ENCODE measurements around the gene OR2D2.

OR2D2 gene, protein sequence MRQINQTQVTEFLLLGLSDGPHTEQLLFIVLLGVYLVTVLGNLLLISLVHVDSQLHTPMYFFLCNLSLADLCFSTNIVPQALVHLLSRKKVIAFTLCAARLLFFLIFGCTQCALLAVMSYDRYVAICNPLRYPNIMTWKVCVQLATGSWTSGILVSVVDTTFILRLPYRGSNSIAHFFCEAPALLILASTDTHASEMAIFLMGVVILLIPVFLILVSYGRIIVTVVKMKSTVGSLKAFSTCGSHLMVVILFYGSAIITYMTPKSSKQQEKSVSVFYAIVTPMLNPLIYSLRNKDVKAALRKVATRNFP

DNA sequence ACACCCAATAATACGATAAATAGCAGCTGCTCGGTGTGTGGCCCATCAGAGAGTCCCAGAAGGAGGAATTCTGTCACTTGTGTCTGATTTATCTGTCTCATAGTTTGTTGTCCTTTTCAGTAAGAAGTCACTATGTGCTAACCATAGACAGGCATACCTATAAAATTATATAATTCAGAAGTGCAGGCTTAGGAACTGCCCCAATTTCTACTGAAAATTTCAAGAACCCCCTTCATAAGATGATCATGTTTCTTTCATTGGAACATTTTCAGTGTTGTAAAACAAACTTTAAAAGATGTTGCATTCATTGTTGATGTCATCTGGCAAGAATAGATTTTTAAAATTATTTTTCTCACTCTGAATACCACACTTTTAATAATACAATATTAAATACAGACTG lies at the start of gene OR2D2:
Gene OR2D2, minus strand, starts transcription at position 101 of the 400 bp plus-strand sequence. Its CDS starts 0 bp downstream, at position 101.
- Histone ChIP-seq H3K36me3 (ENCODE audit: control insufficient read depth, insufficient read depth, low read length) (no peaks in the 10 kb centered on the region), H3K9ac (ENCODE audit: low read length) (no peak within 1 kb of the TSS), H3K4me3 (ENCODE audit: low read depth, low read length) (no peak within 1 kb of the TSS), H3K4me1 (ENCODE audit: control insufficient read depth, insufficient read depth, low read length) (no peaks in the 10 kb centered on the region), H3K27ac (ENCODE audit: low read depth, low read length) (no peak within 1 kb of the TSS), H3K9me3 (ENCODE audit: control insufficient read depth, insufficient read depth, low read depth, low read length) (no peaks in the 10 kb centered on the region), H3K27me3 (ENCODE audit: control insufficient read depth, insufficient read depth, low read length) (no peaks in the 10 kb centered on the region)

DNA sequence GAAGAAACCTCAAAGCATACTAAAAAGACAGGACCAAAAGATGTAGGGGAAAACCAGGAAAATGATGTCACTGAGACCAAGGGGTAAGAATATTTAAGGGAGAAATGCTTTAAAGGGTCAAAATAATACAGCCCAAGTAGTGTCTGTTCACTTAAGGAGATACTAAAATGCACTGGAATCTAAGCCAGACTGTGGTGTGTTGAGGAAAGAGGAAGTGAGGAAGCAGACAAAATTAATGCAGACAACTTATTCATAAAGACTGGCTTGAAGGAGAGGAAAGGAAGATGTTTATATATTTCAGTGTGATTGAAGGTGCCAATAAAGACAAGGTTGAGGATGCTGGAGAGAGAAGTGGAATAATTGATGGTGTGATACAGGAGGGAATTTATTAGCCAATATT lies 49.7 kb upstream of the OR2D2 start:
- Histone ChIP-seq H3K4me1 (ENCODE audit: control insufficient read depth, insufficient read depth, low read length) (no peaks in the 10 kb centered on the region), H3K9me3 (ENCODE audit: control insufficient read depth, insufficient read depth, low read depth, low read length) (no peaks in the 10 kb centered on the region), H3K27me3 (ENCODE audit: control insufficient read depth, insufficient read depth, low read length) (no peaks in the 10 kb centered on the region), H3K4me3 (ENCODE audit: low read depth, low read length) (no peak overlapping the region), H3K36me3 (ENCODE audit: control insufficient read depth, insufficient read depth, low read length) (peaks cover 35% of the 10 kb centered on the region), H3K9ac (ENCODE audit: low read length) (no peak overlapping the region), H3K27ac (ENCODE audit: low read depth, low read length) (no peak overlapping the region)

DNA sequence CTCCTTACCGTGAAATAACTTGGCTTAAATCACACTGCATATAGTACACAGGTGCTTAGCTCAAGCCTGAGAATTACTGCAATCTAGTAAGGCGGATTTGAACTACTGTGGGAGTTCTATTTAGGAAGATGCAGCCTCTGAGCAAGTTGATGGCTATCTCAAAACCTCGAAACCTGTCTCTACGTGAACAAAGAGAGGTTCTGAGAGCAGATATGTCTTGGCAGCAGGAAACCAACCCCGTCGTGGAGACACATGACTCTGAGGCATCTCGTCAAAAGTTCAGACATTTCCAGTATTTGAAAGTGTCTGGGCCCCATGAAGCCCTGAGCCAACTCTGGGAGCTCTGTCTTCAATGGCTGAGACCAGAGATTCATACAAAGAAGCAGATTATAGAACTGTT lies 39.8 kb upstream of the OR2D2 start:
- peaks cover 23% of the 10 kb centered on the region for H3K36me3 ChIP-seq (ENCODE audit: control insufficient read depth, insufficient read depth, low read length)
- H3K9ac ChIP-seq (ENCODE audit: low read length): no peak overlapping the region
- H3K9me3 ChIP-seq (ENCODE audit: control insufficient read depth, insufficient read depth, low read depth, low read length): no peaks in the 10 kb centered on the region
- H3K27ac ChIP-seq (ENCODE audit: low read depth, low read length): no peak overlapping the region
- no peak overlapping the region for H3K4me3 ChIP-seq (ENCODE audit: low read depth, low read length)
- no peaks in the 10 kb centered on the region for H3K27me3 ChIP-seq (ENCODE audit: control insufficient read depth, insufficient read depth, low read length)
- peaks cover 5% of the 10 kb centered on the region for H3K4me1 ChIP-seq (ENCODE audit: control insufficient read depth, insufficient read depth, low read length)

DNA sequence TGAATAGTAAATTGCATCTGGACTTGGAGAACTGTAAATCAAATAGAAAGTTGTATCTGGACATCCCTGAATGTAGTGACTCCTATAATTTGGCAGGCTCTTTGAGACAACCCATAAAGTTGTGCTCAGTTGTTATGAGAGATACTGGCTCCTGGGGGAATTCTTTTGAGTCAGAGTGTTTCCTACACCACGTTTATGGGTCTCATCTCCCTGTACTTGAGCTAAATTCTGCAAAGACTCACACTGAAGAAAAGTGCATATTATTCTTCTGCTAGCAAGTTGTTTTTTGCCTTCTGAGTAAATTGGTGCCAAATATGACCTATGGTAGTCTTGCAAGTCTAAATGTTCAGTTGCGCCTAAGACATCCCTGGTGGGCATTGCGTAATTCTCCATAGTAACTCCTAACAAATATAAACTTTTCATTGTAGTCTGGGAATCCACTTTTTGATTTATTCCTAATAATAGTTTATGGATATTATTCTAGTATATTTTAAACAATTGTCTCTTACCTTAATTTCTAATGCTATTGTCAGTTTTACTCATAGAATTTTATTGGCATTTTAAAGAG lies 38.9 kb upstream of the OR2D2 start:
- H3K9me3 ChIP-seq (ENCODE audit: control insufficient read depth, insufficient read depth, low read depth, low read length): no peaks in the 10 kb centered on the region
- peaks cover 5% of the 10 kb centered on the region for H3K4me1 ChIP-seq (ENCODE audit: control insufficient read depth, insufficient read depth, low read length)
- H3K27me3 ChIP-seq (ENCODE audit: control insufficient read depth, insufficient read depth, low read length): no peaks in the 10 kb centered on the region
- H3K27ac ChIP-seq (ENCODE audit: low read depth, low read length): no peak overlapping the region
- H3K36me3 ChIP-seq (ENCODE audit: control insufficient read depth, insufficient read depth, low read length): peaks cover 23% of the 10 kb centered on the region
- no peak overlapping the region for H3K9ac ChIP-seq (ENCODE audit: low read length)
- no peak overlapping the region for H3K4me3 ChIP-seq (ENCODE audit: low read depth, low read length)

DNA sequence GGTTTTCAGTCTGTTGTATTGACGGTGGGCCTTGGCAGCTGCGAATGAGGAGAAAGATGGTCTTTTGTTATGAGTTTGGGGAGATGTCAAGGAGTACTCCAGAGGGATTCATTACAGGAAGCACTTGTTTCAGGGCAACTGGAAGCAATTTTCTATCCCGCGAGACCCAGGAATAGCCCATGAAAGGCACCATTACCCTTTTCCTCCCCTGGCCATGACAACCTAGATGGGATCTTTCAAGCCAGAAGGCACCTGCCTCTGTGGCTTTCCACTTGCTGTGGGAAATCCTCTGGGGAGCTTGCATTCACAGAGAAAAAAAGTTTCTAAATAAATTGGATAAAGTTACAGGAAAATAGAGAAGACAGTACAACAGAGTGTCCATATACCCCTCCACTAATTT lies 36.6 kb upstream of the OR2D2 start:
- H3K27ac ChIP-seq (ENCODE audit: low read depth, low read length): no peak overlapping the region
- H3K9ac ChIP-seq (ENCODE audit: low read length): no peak overlapping the region
- H3K9me3 ChIP-seq (ENCODE audit: control insufficient read depth, insufficient read depth, low read depth, low read length): no peaks in the 10 kb centered on the region
- H3K4me1 ChIP-seq (ENCODE audit: control insufficient read depth, insufficient read depth, low read length): peaks cover 5% of the 10 kb centered on the region
- H3K27me3 ChIP-seq (ENCODE audit: control insufficient read depth, insufficient read depth, low read length): no peaks in the 10 kb centered on the region
- H3K36me3 ChIP-seq (ENCODE audit: control insufficient read depth, insufficient read depth, low read length): peaks cover 11% of the 10 kb centered on the region
- no peak overlapping the region for H3K4me3 ChIP-seq (ENCODE audit: low read depth, low read length)

DNA sequence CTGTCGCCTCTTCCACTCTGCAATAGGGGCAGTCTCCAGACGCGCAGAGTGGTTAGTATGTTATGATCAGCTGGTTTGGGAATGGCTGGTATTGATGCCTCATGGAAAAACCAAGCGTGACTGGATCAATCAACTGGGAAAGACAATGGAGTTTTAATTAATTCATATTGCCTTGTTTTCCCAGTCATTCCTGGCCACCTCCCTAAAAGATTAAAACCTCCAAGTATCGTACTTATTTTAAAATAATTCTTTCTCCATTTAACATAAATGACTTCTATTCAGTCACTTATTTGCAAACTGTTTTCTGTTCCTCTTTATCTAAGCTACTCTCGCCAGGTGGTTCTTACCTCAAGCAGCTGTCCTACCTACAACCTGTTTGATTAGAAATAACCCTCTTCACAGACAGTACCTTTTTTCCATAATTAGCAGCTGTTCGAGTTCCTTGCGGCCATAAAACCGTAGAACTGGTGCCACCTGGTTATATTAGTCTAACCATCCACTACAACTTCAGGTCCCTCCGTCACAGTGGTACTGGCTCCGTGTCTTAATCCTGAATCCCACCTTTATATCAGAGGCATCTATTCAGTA lies 34.8 kb upstream of the OR2D2 start:
- Histone ChIP-seq H3K36me3 (ENCODE audit: control insufficient read depth, insufficient read depth, low read length) (peaks cover 2% of the 10 kb centered on the region), H3K9ac (ENCODE audit: low read length) (peak overlapping the region; percentile 80), H3K4me1 (ENCODE audit: control insufficient read depth, insufficient read depth, low read length) (peaks cover 5% of the 10 kb centered on the region), H3K27me3 (ENCODE audit: control insufficient read depth, insufficient read depth, low read length) (no peaks in the 10 kb centered on the region), H3K4me3 (ENCODE audit: low read depth, low read length) (peak overlapping the region; percentile 95), H3K9me3 (ENCODE audit: control insufficient read depth, insufficient read depth, low read depth, low read length) (no peaks in the 10 kb centered on the region), H3K27ac (ENCODE audit: low read depth, low read length) (no peak overlapping the region)

DNA sequence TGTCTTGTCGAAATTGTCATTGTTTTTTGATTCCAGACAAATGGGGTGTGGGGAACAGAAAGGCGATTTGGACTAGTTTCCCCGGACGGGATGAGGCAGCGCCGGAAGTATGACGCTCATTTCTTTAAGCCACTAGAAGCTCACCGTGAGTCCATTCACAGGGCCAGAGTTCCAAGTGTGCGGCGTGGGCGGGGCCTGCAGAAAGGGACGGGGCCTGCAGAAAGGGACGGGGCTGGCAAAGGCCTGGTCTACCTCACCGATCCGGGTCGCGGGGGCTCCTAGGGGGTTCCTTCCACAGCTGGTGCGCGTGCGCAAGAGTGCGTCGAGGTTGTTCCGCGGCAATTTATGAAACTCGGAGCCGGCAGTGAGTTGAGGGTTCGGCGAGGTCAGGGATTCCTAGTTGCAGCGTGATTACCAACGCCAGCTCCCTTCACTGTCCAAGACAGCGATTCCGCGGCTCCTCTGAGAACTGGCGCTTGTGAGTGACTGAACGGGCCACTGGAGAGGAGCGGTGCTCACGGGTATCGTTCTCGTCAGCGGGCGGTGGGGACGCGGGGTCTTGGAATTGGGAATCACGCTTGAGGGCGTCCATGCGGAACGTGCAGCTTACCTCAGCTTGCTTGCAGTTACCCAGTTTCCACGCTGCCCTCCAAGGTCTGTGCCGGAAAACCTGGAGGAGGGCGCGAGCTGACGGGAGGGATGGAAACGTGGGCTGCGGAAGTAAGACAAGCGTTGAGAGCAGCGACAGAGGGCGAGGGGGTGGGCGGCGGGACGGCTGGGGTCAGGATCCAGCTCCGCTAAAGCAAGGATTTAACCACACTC lies 34.1 kb upstream of the OR2D2 start, which contains the start of gene ZNF215:
Gene ZNF215, plus strand, starts transcription at position 219 of the 822 bp plus-strand sequence. CDS start 5,847 bp downstream, outside the sequence.
- Histone ChIP-seq H3K4me1 (ENCODE audit: control insufficient read depth, insufficient read depth, low read length) (peaks cover 5% of the 10 kb centered on the region), H3K36me3 (ENCODE audit: control insufficient read depth, insufficient read depth, low read length) (no peaks in the 10 kb centered on the region), H3K4me3 (ENCODE audit: low read depth, low read length) (peak within 1 kb of the TSS; percentile 95), H3K27ac (ENCODE audit: low read depth, low read length) (peak within 1 kb of the TSS; percentile 39; the same call in 1 of the 2 replicates), H3K27me3 (ENCODE audit: control insufficient read depth, insufficient read depth, low read length) (no peaks in the 10 kb centered on the region), H3K9ac (ENCODE audit: low read length) (peak within 1 kb of the TSS; percentile 80), H3K9me3 (ENCODE audit: control insufficient read depth, insufficient read depth, low read depth, low read length) (no peaks in the 10 kb centered on the region)

DNA sequence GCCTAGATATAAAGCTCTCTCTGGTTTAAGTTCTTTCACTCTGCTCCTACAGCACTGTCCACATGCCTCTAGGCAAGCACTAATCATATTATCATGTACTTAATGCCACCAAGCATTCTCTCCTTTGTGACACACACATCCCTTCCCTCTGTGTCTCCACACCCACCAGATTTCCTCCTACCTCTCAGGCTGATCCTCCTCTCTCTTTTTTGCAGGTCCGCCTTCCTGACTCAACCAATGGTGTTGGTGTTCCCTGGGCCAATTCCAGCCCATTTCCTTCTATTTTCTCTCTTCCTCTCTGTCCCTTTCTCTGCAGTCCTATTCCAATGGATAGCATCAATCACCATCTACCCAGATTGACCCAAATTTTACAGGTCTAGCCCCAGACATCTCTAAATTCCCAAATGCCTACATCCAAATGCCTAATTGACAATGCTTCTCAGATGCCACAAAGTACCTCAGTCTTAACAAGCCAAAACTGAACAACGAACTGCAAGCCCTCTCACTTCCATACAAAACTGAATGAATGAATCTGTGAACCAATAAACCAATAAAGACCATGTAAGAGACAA lies 33.4 kb upstream of the OR2D2 start:
- Histone ChIP-seq H3K9ac (ENCODE audit: low read length) (peak overlapping the region; percentile 80), H3K9me3 (ENCODE audit: control insufficient read depth, insufficient read depth, low read depth, low read length) (no peaks in the 10 kb centered on the region), H3K27ac (ENCODE audit: low read depth, low read length) (no peak overlapping the region; the same call in 1 of the 2 replicates)

DNA sequence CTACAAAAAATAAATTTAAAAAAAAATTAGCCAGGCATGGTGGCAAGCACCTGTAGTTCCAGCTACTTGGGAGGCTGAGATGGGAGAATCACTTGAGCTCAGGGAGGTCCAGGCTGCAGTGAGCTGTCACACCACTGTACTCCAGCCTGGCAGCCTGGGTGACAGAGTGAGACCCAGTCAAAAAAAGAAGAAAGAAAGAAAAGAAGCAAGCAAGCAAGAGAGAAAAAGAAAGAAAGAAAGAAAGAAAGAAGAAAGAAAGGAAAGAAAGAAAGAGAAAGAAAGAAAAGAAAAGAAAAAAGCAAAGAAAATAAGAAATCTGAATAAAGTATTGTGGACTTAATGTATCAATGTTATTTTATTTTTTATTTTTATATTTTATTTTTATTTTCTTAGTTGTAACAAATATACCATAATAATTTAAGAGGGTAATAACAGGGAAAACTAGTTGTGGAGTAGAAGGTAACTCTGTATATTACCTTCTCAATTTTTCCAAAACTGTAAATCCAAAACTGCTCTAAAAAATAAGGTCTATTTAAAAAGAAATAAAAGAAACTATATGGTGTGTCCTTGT lies 32.8 kb upstream of the OR2D2 start:
- no peak overlapping the region for H3K9ac ChIP-seq (ENCODE audit: low read length)
- H3K27ac ChIP-seq (ENCODE audit: low read depth, low read length): no peak overlapping the region
- peak overlapping the region; percentile 95; the same call in 1 of the 2 replicates for H3K4me3 ChIP-seq (ENCODE audit: low read depth, low read length)
- peaks cover 5% of the 10 kb centered on the region for H3K4me1 ChIP-seq (ENCODE audit: control insufficient read depth, insufficient read depth, low read length)
- H3K9me3 ChIP-seq (ENCODE audit: control insufficient read depth, insufficient read depth, low read depth, low read length): no peaks in the 10 kb centered on the region
- H3K27me3 ChIP-seq (ENCODE audit: control insufficient read depth, insufficient read depth, low read length): no peaks in the 10 kb centered on the region
- no peaks in the 10 kb centered on the region for H3K36me3 ChIP-seq (ENCODE audit: control insufficient read depth, insufficient read depth, low read length)

More for the DNA sequence above, 33.4 kb upstream of the OR2D2 start:
- Histone ChIP-seq H3K36me3 (ENCODE audit: control insufficient read depth, insufficient read depth, low read length) (no peaks in the 10 kb centered on the region), H3K4me1 (ENCODE audit: control insufficient read depth, insufficient read depth, low read length) (peaks cover 5% of the 10 kb centered on the region), H3K4me3 (ENCODE audit: low read depth, low read length) (peak overlapping the region; percentile 95), H3K27me3 (ENCODE audit: control insufficient read depth, insufficient read depth, low read length) (no peaks in the 10 kb centered on the region)

DNA sequence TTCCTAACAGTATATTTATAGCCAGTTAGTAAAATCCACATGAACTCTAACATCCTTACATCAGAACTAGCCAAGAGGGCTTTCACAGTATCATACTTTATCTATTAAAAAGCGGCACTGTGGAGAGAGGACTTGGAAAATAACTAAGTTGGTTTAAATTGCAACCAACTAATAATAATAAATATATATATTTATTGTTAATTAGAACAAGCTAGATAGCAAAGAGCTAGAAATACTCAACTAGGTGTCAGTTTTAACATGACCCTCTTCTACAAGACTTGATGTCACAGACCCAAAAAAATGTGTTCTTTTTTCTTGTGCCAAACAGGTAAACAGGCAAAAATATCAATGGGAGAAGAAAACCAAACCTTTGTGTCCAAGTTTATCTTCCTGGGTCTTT lies 28.4 kb upstream of the OR2D2 start, which contains the start of gene OR2D3:
Gene OR2D3, plus strand, starts transcription at position 301 of the 400 bp plus-strand sequence. Its CDS starts 0 bp downstream, at position 301.
- no peak within 1 kb of the TSS for H3K4me3 ChIP-seq (ENCODE audit: low read depth, low read length)
- no peak within 1 kb of the TSS for H3K9ac ChIP-seq (ENCODE audit: low read length)
- no peaks in the 10 kb centered on the region for H3K4me1 ChIP-seq (ENCODE audit: control insufficient read depth, insufficient read depth, low read length)
- no peaks in the 10 kb centered on the region for H3K27me3 ChIP-seq (ENCODE audit: control insufficient read depth, insufficient read depth, low read length)
- H3K9me3 ChIP-seq (ENCODE audit: control insufficient read depth, insufficient read depth, low read depth, low read length): peaks cover 4% of the 10 kb centered on the region; the same call in 1 of the 2 replicates
- no peak within 1 kb of the TSS for H3K27ac ChIP-seq (ENCODE audit: low read depth, low read length)
- H3K36me3 ChIP-seq (ENCODE audit: control insufficient read depth, insufficient read depth, low read length): no peaks in the 10 kb centered on the region

All from HUES6 (cell line).